ENCODE measurements around the gene CCDC51. TPM values are rescaled to one million over a fixed set of nuclear protein-coding genes. Genes with fewer than 3 reads are reported as not detected.

The CCDC51 gene
- polyA plus RNA-seq, 1 donor (not counting 4 experiments of a cell fraction or from before 2014, with no cell fraction given), result 27.9 TPM

GRCh38 chr3:48417529-48418108, 22.3 kb downstream of the CCDC51 start:
- Histone ChIP-seq H3K9ac (ENCODE audit: control insufficient read depth, extremely low read depth, insufficient read depth, low read length) (no peak overlapping the region), H3K9me3 (ENCODE audit: control insufficient read depth, low read depth, low read length) (no peaks in the 10 kb centered on the region), H3K36me3 (ENCODE audit: control insufficient read depth in 2 of 2, extremely low read depth in 1 of 2, insufficient read depth in 2 of 2, low read length in 2 of 2) (peaks cover 58% of the 10 kb centered on the region in 2 experiments), H3K27ac (ENCODE audit: control insufficient read depth, insufficient read depth, low read length) (no peak overlapping the region), H4K20me1 (ENCODE audit: control insufficient read depth, extremely low read depth, insufficient read depth, low read length) (peaks cover 14% of the 10 kb centered on the region), H2AFZ (ENCODE audit: control insufficient read depth, low read length) (no peak overlapping the region), H3K4me3 (ENCODE audit: control insufficient read depth in 2 of 3, extremely low read depth in 1 of 3, insufficient read depth in 2 of 3, low read depth in 1 of 3, low read length in 3 of 3) (no peak overlapping the region), H3K27me3 (ENCODE audit: control insufficient read depth, extremely low read depth, insufficient read depth, low read length) (no peaks in the 10 kb centered on the region), H3K79me2 (ENCODE audit: control insufficient read depth, insufficient read depth, low read length) (peaks cover 23% of the 10 kb centered on the region), H3K4me1 (ENCODE audit: control insufficient read depth, extremely low read depth, insufficient read depth, low read length) (peaks cover 19% of the 10 kb centered on the region), H3K4me2 (ENCODE audit: control insufficient read depth, extremely low read depth, insufficient read depth, low read depth, low read length) (no peak overlapping the region), H3K9me1 (ENCODE audit: control insufficient read depth, extremely low read depth, insufficient read depth, low read length) (peaks cover 3% of the 10 kb centered on the region)
- FAIRE-seq (no peak), DNase-seq (ENCODE audit: low read depth, low spot score) (no peak)
- TF ChIP-seq CTCF (optimal IDR thresholded peaks at IDR 0.05 in 1 of 3, IDR thresholded peaks at IDR 0.05 in 1 of 3, conservative IDR thresholded peaks at IDR 0.05 in 1 of 3; ENCODE audit: extremely low read depth in 1 of 3, insufficient read depth in 2 of 3, low read length in 3 of 3) (no peak), EZH2 (IDR thresholded peaks at IDR 0.05; ENCODE audit: low read length) (no peak)
- dilution Hi-C loops (cut with MboI; ENCODE audit: extremely low pct_ligation_motif_present, low sequenced_read_pairs), result no loop called here

- TF ChIP-seq EZH2 (IDR thresholded peaks at IDR 0.05; ENCODE audit: low read length), result no peak
- no peak for TF ChIP-seq CTCF (optimal IDR thresholded peaks at IDR 0.05 in 1 of 3, IDR thresholded peaks at IDR 0.05 in 1 of 3, conservative IDR thresholded peaks at IDR 0.05 in 1 of 3; ENCODE audit: extremely low read depth in 1 of 3, insufficient read depth in 2 of 3, low read length in 3 of 3)
- dilution Hi-C loops (cut with MboI; ENCODE audit: extremely low pct_ligation_motif_present, low sequenced_read_pairs), result no loop called here
- no peak overlapping the region for H3K4me2 ChIP-seq (ENCODE audit: control insufficient read depth, extremely low read depth, insufficient read depth, low read depth, low read length)
- no peaks in the 10 kb centered on the region for H3K27me3 ChIP-seq (ENCODE audit: control insufficient read depth, extremely low read depth, insufficient read depth, low read length)
- H3K4me1 ChIP-seq (ENCODE audit: control insufficient read depth, extremely low read depth, insufficient read depth, low read length), result peaks cover 12% of the 10 kb centered on the region
- H4K20me1 ChIP-seq (ENCODE audit: control insufficient read depth, extremely low read depth, insufficient read depth, low read length), result peaks cover 10% of the 10 kb centered on the region
- H2AFZ ChIP-seq (ENCODE audit: control insufficient read depth, low read length), result no peak overlapping the region
- DNase-seq (ENCODE audit: low read depth, low spot score) (no peak), FAIRE-seq (no peak)
- H3K79me2 ChIP-seq (ENCODE audit: control insufficient read depth, insufficient read depth, low read length), result peaks cover 12% of the 10 kb centered on the region
- H3K9ac ChIP-seq (ENCODE audit: control insufficient read depth, extremely low read depth, insufficient read depth, low read length), result no peak overlapping the region
- peaks cover 61 to 68% of the 10 kb centered on the region in 2 experiments for H3K36me3 ChIP-seq (ENCODE audit: control insufficient read depth in 2 of 2, extremely low read depth in 1 of 2, insufficient read depth in 2 of 2, low read length in 2 of 2)
- H3K9me1 ChIP-seq (ENCODE audit: control insufficient read depth, extremely low read depth, insufficient read depth, low read length), result peaks cover 3% of the 10 kb centered on the region
- no peaks in the 10 kb centered on the region for H3K9me3 ChIP-seq (ENCODE audit: control insufficient read depth, low read depth, low read length)
- H3K4me3 ChIP-seq (ENCODE audit: control insufficient read depth in 2 of 3, extremely low read depth in 1 of 3, insufficient read depth in 2 of 3, low read depth in 1 of 3, low read length in 3 of 3), result no peak overlapping the region
- no peak overlapping the region for H3K27ac ChIP-seq (ENCODE audit: control insufficient read depth, insufficient read depth, low read length)
These were observed 23.4 kb downstream of the CCDC51 start for GRCh38 chr3:48416546-48416945.

Measured in keratinocyte (primary cell).